Measurements from ENCODE around the gene CALN1.

GRCh38 chr7:72283309-72283708 lies 128.8 kb downstream of the CALN1 start:
- no peak for TF ChIP-seq EZH2 (optimal IDR thresholded peaks at IDR 0.05; ENCODE audit: low read depth, low read length)
- TF ChIP-seq CTCF (IDR thresholded peaks at IDR 0.05; ENCODE audit: low read length) = no peak
